Type B pancreatic cell (in vitro differentiated cells): ENCODE measurements around the gene NTN1. TPM values are rescaled to one million over a fixed set of nuclear protein-coding genes. Genes with fewer than 3 reads are reported as not detected.

Source experiments
- DNase-seq: peaks from one replicate; pipeline ENCODE4 v3.0.0; 2021; ENCODE audit warnings: mixed read lengths; ENCODE audit not compliant: unreplicated experiment; ENCODE audit errors: extremely low spot score
- H3K27ac Mint-ChIP-seq: 2 replicates; pipeline ENCODE4 v1.8.0; 2021; ENCODE audit warnings: mild to moderate bottlenecking, mixed read lengths
- H3K27me3 Mint-ChIP-seq: 2 replicates; pipeline ENCODE4 v1.8.0; 2021; ENCODE audit warnings: mixed read lengths
- H3K36me3 Mint-ChIP-seq: 2 replicates; pipeline ENCODE4 v1.8.0; 2021; ENCODE audit warnings: mixed read lengths
- H3K4me1 Mint-ChIP-seq: one replicate; pipeline ENCODE4 v1.8.0; 2021; ENCODE audit warnings: mixed read lengths; ENCODE audit not compliant: unreplicated experiment
- H3K4me3 Mint-ChIP-seq: 2 replicates; pipeline ENCODE4 v1.8.0; 2021; ENCODE audit warnings: mild to moderate bottlenecking, mixed read lengths
- H3K9me3 Mint-ChIP-seq: 2 replicates; pipeline ENCODE4 v1.8.0; 2021; ENCODE audit warnings: mixed read lengths
- total RNA-seq: library from RNA; stranded (reverse); gene quantifications from 2 replicates; pipeline ENCODE4 v1.2.1, GENCODE V29; 2021; ENCODE audit warnings: low replicate concordance
- TF ChIP-seq, protein P1 (sequence below): fragments of 200-600 bp; sonication (generic); conservative IDR thresholded peaks from 2 replicates; pipeline ENCODE4 v1.5.0; 2021; ENCODE audit warnings: antibody characterized with exemption, mild to moderate bottlenecking

NTN1 gene
- total RNA-seq, 1 donor from 2014 or later, result 10.7 TPM

DNA sequence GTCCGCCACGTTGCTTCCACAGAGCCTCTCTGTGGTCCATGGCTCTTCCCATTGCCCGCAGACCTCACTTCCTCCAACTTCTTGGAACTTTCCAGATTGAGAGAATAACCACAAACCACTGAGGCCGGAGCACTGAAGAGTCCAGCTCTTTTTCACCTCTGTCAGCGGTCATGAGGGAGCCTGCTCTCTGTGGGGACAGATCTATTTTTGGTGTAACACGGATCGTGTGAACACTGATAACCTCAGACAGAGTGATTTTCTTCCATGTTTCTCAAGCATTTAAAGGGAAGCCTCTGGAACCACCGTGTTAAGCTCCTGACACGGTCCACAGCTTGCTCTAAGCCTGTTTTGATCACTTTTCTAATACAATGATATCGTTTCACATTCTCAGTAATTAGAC is 49.7 kb downstream of the NTN1 start:
- H3K27me3 Mint-ChIP-seq, result peaks cover 2% of the 10 kb centered on the region
- H3K27ac Mint-ChIP-seq, result no peak overlapping the region
- H3K4me3 Mint-ChIP-seq, result no peak overlapping the region
- no peaks in the 10 kb centered on the region for H3K9me3 Mint-ChIP-seq
- H3K4me1 Mint-ChIP-seq, result no peaks in the 10 kb centered on the region
- DNase-seq, result no peak
- no peaks in the 10 kb centered on the region for H3K36me3 Mint-ChIP-seq
- TF ChIP-seq, protein P1, sequence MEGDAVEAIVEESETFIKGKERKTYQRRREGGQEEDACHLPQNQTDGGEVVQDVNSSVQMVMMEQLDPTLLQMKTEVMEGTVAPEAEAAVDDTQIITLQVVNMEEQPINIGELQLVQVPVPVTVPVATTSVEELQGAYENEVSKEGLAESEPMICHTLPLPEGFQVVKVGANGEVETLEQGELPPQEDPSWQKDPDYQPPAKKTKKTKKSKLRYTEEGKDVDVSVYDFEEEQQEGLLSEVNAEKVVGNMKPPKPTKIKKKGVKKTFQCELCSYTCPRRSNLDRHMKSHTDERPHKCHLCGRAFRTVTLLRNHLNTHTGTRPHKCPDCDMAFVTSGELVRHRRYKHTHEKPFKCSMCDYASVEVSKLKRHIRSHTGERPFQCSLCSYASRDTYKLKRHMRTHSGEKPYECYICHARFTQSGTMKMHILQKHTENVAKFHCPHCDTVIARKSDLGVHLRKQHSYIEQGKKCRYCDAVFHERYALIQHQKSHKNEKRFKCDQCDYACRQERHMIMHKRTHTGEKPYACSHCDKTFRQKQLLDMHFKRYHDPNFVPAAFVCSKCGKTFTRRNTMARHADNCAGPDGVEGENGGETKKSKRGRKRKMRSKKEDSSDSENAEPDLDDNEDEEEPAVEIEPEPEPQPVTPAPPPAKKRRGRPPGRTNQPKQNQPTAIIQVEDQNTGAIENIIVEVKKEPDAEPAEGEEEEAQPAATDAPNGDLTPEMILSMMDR, result no peak

DNA sequence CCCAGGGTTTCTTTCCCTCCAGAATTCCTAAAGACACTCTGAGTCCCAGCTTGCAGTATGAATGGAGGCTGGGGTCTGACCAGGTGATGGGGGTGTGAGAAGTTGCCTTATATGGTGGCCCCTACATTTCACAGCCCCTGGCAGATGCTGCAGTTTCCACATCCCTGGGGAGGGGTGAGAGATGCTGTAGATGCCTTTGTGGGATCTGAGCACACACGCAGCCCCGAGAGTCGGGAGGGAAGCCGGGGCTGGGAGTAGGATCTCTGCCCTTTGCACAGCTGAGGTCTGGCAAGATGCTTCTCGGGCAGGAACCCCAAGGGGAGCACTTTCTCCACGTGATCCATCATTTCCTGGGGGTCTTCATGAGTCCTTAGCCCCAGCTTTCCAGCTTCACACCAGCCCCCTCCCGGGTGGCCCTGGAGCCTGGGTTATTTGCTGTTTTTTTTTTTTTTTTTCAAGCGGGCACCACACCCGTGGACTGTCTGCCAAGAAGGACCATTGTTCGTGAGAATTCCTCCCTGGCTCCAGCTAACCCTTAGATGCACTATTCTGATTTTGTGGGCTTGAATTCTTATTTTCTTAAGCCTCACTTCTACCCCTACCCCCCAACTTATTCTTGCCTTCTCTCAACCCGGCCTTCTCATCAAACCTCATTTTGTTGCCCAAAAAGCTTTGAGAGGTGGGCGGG is 50.6 kb downstream of the NTN1 start:
- Mint-ChIP-seq H3K9me3 (no peaks in the 10 kb centered on the region), H3K4me1 (no peaks in the 10 kb centered on the region), H3K27me3 (peaks cover 2% of the 10 kb centered on the region), H3K27ac (no peak overlapping the region), H3K36me3 (no peaks in the 10 kb centered on the region), H3K4me3 (no peak overlapping the region)
- TF ChIP-seq, protein P1, result no peak
- DNase-seq, result no peak

DNA sequence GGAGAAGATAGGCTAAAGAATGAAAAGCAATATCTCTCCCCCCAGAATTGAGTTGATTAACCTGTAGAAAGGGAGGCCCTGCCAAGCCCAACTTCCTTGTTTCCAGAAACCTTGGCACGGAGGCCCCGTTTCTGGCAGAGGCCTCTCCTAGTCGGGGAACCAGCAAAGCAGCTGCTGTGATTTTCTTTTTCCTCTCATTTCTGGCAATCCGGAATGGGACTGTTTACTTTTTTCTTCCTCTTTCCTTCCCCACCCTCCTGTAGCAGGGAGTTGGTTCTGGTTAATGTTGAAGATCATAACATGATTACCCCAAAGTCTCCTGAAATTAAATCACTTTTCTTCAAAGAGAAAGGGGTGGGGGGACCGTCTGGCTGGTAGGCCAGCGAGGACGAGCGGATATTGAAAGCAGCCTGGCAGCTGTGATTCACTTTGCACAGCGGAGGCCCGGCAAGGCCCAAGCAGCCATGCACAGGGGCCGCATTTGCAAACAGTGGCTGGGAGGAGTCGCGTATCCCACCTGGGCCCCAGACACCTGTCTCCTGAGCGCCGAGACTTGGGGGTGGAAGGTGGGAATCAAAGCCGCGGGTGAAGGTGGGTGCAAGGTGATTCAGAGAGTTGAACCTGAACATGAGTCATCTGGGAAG is 51.5 kb downstream of the NTN1 start:
- DNase-seq, result no peak

DNA sequence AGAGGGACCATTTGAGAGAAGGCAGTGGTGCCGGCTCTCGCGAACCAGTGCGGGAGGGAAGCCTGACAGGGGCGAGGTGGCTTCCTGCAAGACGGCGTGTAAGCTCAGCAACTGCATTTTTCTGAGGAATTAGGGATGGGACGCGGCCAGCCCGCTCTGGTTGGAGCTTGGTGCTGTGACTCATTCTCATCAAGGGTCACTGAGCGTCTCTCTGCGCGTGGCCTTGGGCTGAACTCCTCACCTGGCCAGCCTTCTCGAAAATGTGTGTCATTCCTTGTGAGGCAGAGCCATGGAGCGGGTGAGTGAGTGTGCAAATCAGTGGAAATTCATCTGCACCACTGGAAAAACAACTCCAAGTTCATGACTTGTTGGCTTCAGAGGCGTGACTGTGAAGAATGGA is 52.8 kb downstream of the NTN1 start:
- no peaks in the 10 kb centered on the region for H3K4me1 Mint-ChIP-seq

More for the DNA sequence above, 51.5 kb downstream of the NTN1 start:
- H3K9me3 Mint-ChIP-seq, result no peaks in the 10 kb centered on the region
- no peak overlapping the region for H3K4me3 Mint-ChIP-seq
- H3K4me1 Mint-ChIP-seq, result no peaks in the 10 kb centered on the region
- H3K27me3 Mint-ChIP-seq, result peaks cover 2% of the 10 kb centered on the region
- TF ChIP-seq, protein P1, result no peak
- no peak overlapping the region for H3K27ac Mint-ChIP-seq
- H3K36me3 Mint-ChIP-seq, result no peaks in the 10 kb centered on the region

DNA sequence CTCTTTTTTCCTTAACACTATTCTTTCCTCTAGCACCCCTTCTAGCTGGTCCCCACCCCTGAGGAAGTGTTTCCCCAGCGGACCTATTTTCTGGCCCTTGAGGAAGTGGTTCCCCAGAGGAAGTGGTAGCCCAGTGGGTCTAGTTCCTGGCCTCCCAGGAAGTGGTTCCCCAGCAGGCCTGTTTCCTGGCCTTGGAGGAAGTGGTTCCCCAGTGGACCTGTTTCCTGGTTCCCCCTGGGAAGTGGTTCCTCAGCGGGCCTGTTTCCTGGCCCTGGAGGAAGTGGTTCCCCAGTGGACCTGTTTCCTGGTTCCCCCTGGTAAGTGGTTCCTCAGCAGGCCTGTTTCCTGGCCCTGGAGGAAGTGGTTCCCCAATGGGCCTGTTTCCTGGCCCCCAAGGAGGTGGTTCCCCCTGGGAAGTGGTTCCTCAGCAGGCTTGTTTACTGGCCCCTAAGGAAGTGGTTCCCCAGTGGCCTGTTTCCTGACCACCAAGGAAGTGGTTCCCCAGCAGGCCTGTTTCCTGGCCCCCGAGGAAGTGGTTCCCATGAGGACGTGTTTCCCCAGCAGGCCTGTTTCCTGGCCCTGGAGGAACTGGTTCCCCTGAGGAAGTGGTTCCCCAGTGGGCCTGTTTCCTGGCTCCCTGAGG is 58.3 kb downstream of the NTN1 start:
- H3K27ac Mint-ChIP-seq, result no peak overlapping the region

More for the DNA sequence above, 52.8 kb downstream of the NTN1 start:
- Mint-ChIP-seq H3K36me3 (no peaks in the 10 kb centered on the region), H3K4me3 (no peak overlapping the region), H3K9me3 (no peaks in the 10 kb centered on the region), H3K27me3 (peaks cover 5% of the 10 kb centered on the region), H3K27ac (no peak overlapping the region)
- DNase-seq, result no peak
- TF ChIP-seq, protein P1, result no peak

More for the DNA sequence above, 58.3 kb downstream of the NTN1 start:
- TF ChIP-seq, protein P1, result no peak
- Mint-ChIP-seq H3K9me3 (peaks cover 5% of the 10 kb centered on the region), H3K27me3 (peaks cover 6% of the 10 kb centered on the region), H3K4me3 (no peak overlapping the region), H3K4me1 (peaks cover 4% of the 10 kb centered on the region), H3K36me3 (no peaks in the 10 kb centered on the region)
- no peak for DNase-seq
